ENCODE measurements around the gene H2AZ2.

The H2AZ2 gene

GRCh38 chr7:44797329-44798258 lies 50.3 kb downstream of the H2AZ2 start:
- peak overlapping the region; percentile 89 to 91 for H3K4me3 ChIP-seq (replicated peaks in 1 of 2; ENCODE audit: low read depth in 2 of 2, low read length in 2 of 2)
- peak; percentile 90 for DNase-seq (ENCODE audit: low read depth in 2 of 2)
- peak; percentile 28 for TF ChIP-seq CTCF (IDR thresholded peaks at IDR 0.05; ENCODE audit: low read depth, low read length)

- TF ChIP-seq CTCF (IDR thresholded peaks at IDR 0.05; ENCODE audit: low read depth, low read length): no peak
- H3K4me3 ChIP-seq (replicated peaks in 1 of 2; ENCODE audit: low read depth in 2 of 2, low read length in 2 of 2): peak within 1 kb of the TSS; percentile 89 to 91
- DNase-seq (ENCODE audit: low read depth in 2 of 2): peak; percentile 99
Observed at GRCh38 chr7:44796504-44797328, 51.2 kb downstream of the H2AZ2 start, which contains the start of gene PPIA. PPIA (plus strand) TSS chr7:44796681; CDS start chr7:44796725, 44 bp downstream.

- DNase-seq (ENCODE audit: low read depth in 2 of 2): peak; percentile 50 to 58
- H3K4me3 ChIP-seq (replicated peaks in 1 of 2; ENCODE audit: low read depth in 2 of 2, low read length in 2 of 2): peak overlapping the region; percentile 89 to 91
- no peak for TF ChIP-seq CTCF (IDR thresholded peaks at IDR 0.05; ENCODE audit: low read depth, low read length)
Observed at GRCh38 chr7:44796034-44796503, 51.8 kb downstream of the H2AZ2 start.

GRCh38 chr7:44794331-44794730 lies 53.6 kb downstream of the H2AZ2 start:
- no peak overlapping the region for H3K4me3 ChIP-seq (replicated peaks in 1 of 2; ENCODE audit: low read depth in 2 of 2, low read length in 2 of 2)
- no peak for DNase-seq (ENCODE audit: low read depth in 2 of 2)
- TF ChIP-seq CTCF (IDR thresholded peaks at IDR 0.05; ENCODE audit: low read depth, low read length): no peak

- no peak overlapping the region for H3K4me3 ChIP-seq (replicated peaks in 1 of 2; ENCODE audit: low read depth in 2 of 2, low read length in 2 of 2)
- no peak for TF ChIP-seq CTCF (IDR thresholded peaks at IDR 0.05; ENCODE audit: low read depth, low read length)
- no peak for DNase-seq (ENCODE audit: low read depth in 2 of 2)
Observed at GRCh38 chr7:44793919-44794318, 54.0 kb downstream of the H2AZ2 start.

- H3K4me3 ChIP-seq (replicated peaks in 1 of 2; ENCODE audit: low read depth in 2 of 2, low read length in 2 of 2): no peak overlapping the region
- DNase-seq (ENCODE audit: low read depth in 2 of 2): peak; percentile 56 to 57
- TF ChIP-seq CTCF (IDR thresholded peaks at IDR 0.05; ENCODE audit: low read depth, low read length): peak; percentile 13
Observed at GRCh38 chr7:44791278-44792219, 56.3 kb downstream of the H2AZ2 start.

Data from cardiac fibroblast (primary cell).